ENCODE results near the gene LSM14B. TPM values are rescaled to one million over a fixed set of nuclear protein-coding genes. Genes with fewer than 3 reads are reported as not detected.

The LSM14B gene
- total RNA-seq, 4 donors from 2014 or later = 32.4 to 45.7 (median 37.0) TPM

DNA sequence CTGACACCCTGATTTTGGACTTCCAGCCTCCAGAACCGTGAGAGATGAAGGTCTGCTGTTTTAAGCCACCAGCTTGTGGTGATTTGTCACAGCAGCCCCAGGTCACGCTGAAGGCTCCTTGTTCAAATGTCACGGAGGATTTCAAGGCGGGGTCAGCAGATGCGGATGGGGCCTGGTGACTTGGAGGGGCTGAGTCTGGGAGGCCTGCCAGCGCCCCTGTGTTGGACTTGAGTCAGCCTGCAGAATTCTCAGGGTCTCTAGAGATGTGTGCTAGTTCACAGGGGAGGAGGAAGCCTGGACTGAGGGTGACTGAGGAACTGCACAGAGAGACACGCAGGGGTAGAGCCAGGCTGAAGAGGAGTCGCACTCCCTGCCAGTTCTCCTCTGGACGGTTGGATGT, 37.1 kb upstream of the LSM14B start:
- WGBS = 63% methylated on average over 8 of the region's 9 CpGs
- TF ChIP-seq POLR2AphosphoS5 (IDR thresholded peaks at IDR 0.05) = no peak
- Histone ChIP-seq H3K36me3 (no peaks in the 10 kb centered on the region), H3K4me1 (no peaks in the 10 kb centered on the region), H3K27ac (no peak overlapping the region), H3K9me3 (no peaks in the 10 kb centered on the region), H3K4me3 (no peak overlapping the region), H3K27me3 (peaks cover 30% of the 10 kb centered on the region)
- no peak for DNase-seq (ENCODE audit: low spot score in 2 of 2)

GRCh38 chr20:62087227-62087626, 35.0 kb upstream of the LSM14B start:
- TF ChIP-seq, protein P1, sequence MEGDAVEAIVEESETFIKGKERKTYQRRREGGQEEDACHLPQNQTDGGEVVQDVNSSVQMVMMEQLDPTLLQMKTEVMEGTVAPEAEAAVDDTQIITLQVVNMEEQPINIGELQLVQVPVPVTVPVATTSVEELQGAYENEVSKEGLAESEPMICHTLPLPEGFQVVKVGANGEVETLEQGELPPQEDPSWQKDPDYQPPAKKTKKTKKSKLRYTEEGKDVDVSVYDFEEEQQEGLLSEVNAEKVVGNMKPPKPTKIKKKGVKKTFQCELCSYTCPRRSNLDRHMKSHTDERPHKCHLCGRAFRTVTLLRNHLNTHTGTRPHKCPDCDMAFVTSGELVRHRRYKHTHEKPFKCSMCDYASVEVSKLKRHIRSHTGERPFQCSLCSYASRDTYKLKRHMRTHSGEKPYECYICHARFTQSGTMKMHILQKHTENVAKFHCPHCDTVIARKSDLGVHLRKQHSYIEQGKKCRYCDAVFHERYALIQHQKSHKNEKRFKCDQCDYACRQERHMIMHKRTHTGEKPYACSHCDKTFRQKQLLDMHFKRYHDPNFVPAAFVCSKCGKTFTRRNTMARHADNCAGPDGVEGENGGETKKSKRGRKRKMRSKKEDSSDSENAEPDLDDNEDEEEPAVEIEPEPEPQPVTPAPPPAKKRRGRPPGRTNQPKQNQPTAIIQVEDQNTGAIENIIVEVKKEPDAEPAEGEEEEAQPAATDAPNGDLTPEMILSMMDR (IDR thresholded peaks at IDR 0.05) = no peak
- no peak for TF ChIP-seq EP300 (IDR thresholded peaks at IDR 0.05)
- no peak for TF ChIP-seq POLR2AphosphoS5 (IDR thresholded peaks at IDR 0.05)
- no peak for TF ChIP-seq POLR2A (IDR thresholded peaks at IDR 0.05)
- H3K4me1 ChIP-seq = no peaks in the 10 kb centered on the region
- H3K27ac ChIP-seq = no peak overlapping the region
- no peaks in the 10 kb centered on the region for H3K36me3 ChIP-seq
- no peak for DNase-seq (ENCODE audit: low spot score in 2 of 2)
- 42% methylated on average over 11 of the region's 11 CpGs for WGBS
- no peak overlapping the region for H3K4me3 ChIP-seq
- peaks cover 41% of the 10 kb centered on the region for H3K27me3 ChIP-seq
- no peaks in the 10 kb centered on the region for H3K9me3 ChIP-seq

DNA sequence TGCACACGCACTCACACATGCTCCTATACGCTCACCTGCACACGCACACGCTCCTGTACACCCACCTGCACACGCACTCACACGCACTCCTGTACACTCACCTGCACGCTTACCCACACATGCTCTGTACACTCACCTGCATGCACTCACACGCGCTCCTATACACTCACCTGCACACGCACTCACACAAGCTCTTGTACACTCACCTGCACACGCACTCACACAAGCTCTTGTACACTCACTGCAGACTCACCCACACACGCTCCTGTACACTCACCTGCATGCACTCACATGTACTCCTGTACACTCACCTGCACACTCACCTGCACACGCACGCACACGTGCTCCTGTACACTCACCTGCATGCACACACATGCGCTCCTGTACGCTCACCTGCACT, 34.6 kb upstream of the LSM14B start:
- Histone ChIP-seq H3K4me1 (no peaks in the 10 kb centered on the region), H3K36me3 (no peaks in the 10 kb centered on the region), H3K4me3 (no peak overlapping the region), H3K27ac (no peak overlapping the region), H3K27me3 (peaks cover 41% of the 10 kb centered on the region), H3K9me3 (no peaks in the 10 kb centered on the region)
- DNase-seq (ENCODE audit: low spot score in 2 of 2) = no peak
- TF ChIP-seq POLR2A (IDR thresholded peaks at IDR 0.05) (no peak), EP300 (IDR thresholded peaks at IDR 0.05) (no peak), POLR2AphosphoS5 (IDR thresholded peaks at IDR 0.05) (no peak)
- TF ChIP-seq, protein P1 (IDR thresholded peaks at IDR 0.05) = no peak
- WGBS = 89% methylated on average over 17 of the region's 17 CpGs

GRCh38 chr20:62088258-62089127, 33.8 kb upstream of the LSM14B start:
- no peaks in the 10 kb centered on the region for H3K9me3 ChIP-seq
- peaks cover 39% of the 10 kb centered on the region for H3K27me3 ChIP-seq
- DNase-seq (ENCODE audit: low spot score in 2 of 2) = no peak
- H3K4me3 ChIP-seq = no peak overlapping the region
- H3K4me1 ChIP-seq = no peaks in the 10 kb centered on the region
- WGBS = 58% methylated on average over 14 of the region's 15 CpGs
- TF ChIP-seq POLR2AphosphoS5 (IDR thresholded peaks at IDR 0.05) = no peak
- TF ChIP-seq POLR2A (IDR thresholded peaks at IDR 0.05) = no peak
- TF ChIP-seq, protein P1 (IDR thresholded peaks at IDR 0.05) = no peak
- TF ChIP-seq EP300 (IDR thresholded peaks at IDR 0.05) = no peak
- no peak overlapping the region for H3K27ac ChIP-seq
- H3K36me3 ChIP-seq = no peaks in the 10 kb centered on the region

DNA sequence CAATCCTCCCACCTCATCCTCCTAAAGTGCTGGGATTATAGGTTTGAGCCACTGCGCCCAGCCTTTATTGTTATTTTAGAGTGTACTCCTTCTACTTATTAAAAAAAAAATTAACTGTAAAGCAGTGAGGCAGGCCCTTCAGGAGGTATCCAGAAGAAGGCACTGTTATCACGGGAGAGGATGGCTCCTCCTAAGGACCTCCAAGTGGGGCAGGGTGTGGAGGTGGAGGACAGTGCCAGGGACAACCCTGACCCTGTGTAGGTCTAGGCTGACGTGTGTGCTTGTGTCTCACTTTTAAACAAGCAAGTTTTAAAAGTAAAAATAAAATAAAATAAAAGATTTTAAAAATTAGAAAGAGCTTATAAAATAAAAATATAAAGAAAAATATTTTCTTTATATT, 32.9 kb upstream of the LSM14B start:
- Histone ChIP-seq H3K4me3 (no peak overlapping the region), H3K4me1 (no peaks in the 10 kb centered on the region), H3K27ac (no peak overlapping the region), H3K9me3 (no peaks in the 10 kb centered on the region), H3K27me3 (peaks cover 40% of the 10 kb centered on the region), H3K36me3 (no peaks in the 10 kb centered on the region)
- WGBS = 48% methylated on average over 3 of the region's 3 CpGs
- TF ChIP-seq POLR2A (IDR thresholded peaks at IDR 0.05) (no peak), POLR2AphosphoS5 (IDR thresholded peaks at IDR 0.05) (no peak), EP300 (IDR thresholded peaks at IDR 0.05) (no peak)
- TF ChIP-seq, protein P1 (IDR thresholded peaks at IDR 0.05) = no peak
- no peak for DNase-seq (ENCODE audit: low spot score in 2 of 2)

Measured in suprapubic skin (tissue), 4 donors.